BLaER1 treated with 17β-estradiol and CSF1 and Interleukin-3, amounts not matched to agents 10 nM and 100 nM (cell line): ENCODE results near the gene TMOD1.

Source experiments
- H3K27ac ChIP-seq, 11 experiments: shearing (Covaris generic); formaldehyde crosslinking; 2 replicates each; pipeline ENCODE4 v1.8.1; 2022
- H3K27me3 ChIP-seq, 11 experiments: shearing (Covaris generic); formaldehyde crosslinking; 2 replicates each; pipeline ENCODE4 v1.8.1; 2022
- H3K36me3 ChIP-seq, 11 experiments: shearing (Covaris generic); formaldehyde crosslinking; 2 replicates each; pipeline ENCODE4 v1.8.1; 2022
- H3K4me1 ChIP-seq, 10 experiments: shearing (Covaris generic); formaldehyde crosslinking; 2 replicates each; pipeline ENCODE4 v1.8.1; 2022
- H3K4me2 ChIP-seq, 11 experiments: shearing (Covaris generic); formaldehyde crosslinking; 2 replicates each; pipeline ENCODE4 v1.8.1; 2022
- H3K4me3 ChIP-seq, 10 experiments: shearing (Covaris generic); formaldehyde crosslinking; 2 replicates each; pipeline ENCODE4 v1.8.1; 2022
- H3K9ac ChIP-seq, 11 experiments: shearing (Covaris generic); formaldehyde crosslinking; 2 replicates each; pipeline ENCODE4 v1.8.1; 2022
- H3K9me3 ChIP-seq, 11 experiments: shearing (Covaris generic); formaldehyde crosslinking; replicated peaks in 1 of 11; 2 replicates each; pipeline ENCODE4 v1.8.1; 2022
- H4K20me1 ChIP-seq, 11 experiments: shearing (Covaris generic); formaldehyde crosslinking; 2 replicates each; pipeline ENCODE4 v1.8.1; 2022
- Cebpa-rat ChIP-seq, 11 experiments: shearing (Covaris generic); IDR thresholded peaks; 2 replicates each; pipeline ENCODE4 v1.8.1; 2022

TMOD1 gene

DNA sequence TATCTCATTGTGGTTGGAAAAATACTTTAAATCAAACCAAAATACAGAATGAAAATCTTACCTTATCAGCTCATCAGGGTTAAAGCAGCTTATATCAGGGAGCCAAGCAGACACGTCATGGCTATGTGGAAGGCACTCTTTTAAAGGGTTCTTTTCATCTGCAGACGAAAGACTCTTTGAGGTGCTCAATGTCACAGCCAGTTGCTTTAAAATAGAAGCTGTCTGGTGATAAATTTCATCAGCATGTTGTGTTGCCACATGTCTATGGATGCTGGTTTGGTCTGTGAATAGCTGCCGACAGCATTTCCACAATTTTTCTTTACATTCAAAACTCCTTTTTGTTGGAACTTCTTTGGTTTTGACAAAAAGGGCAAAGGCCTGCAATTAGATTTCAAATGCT is 124.2 kb downstream of the TMOD1 start:
- H3K36me3 ChIP-seq = peaks cover 54 to 75% (median 68%) of the 10 kb centered on the region in 11 experiments
- no peaks in the 10 kb centered on the region for H3K27me3 ChIP-seq

DNA sequence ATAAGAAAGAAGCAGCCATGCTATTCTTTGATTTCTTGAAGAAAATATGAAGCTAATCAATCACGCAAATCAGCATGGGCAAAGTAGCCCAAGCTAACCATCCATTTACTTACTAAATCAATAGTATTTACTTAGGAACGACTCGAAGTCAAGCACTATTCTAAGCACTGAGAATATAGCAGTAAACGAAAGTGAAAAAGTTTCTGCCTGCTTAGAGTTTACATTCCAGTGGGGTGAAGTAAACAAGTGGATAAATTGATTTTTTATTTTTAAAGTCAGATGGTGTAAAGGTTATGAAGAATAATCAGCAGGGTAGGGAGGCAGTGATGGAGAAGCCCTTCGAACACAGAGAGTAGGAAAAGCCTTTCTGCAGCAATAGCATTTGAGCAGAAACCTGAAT is 126.2 kb downstream of the TMOD1 start:
- Histone ChIP-seq H3K27me3 (no peaks in the 10 kb centered on the region), H4K20me1 (peaks cover 0 to 31% (median 0%) of the 10 kb centered on the region in 11 experiments; a peak in 7 of 22 replicates), H3K4me3 (no peak overlapping the region), H3K9ac (no peak overlapping the region), H3K27ac (no peak overlapping the region), H3K4me2 (no peak overlapping the region), H3K4me1 (peaks cover 10 to 16% (median 13%) of the 10 kb centered on the region in 10 experiments), H3K9me3 (peaks cover 0 to 11% (median 5%) of the 10 kb centered on the region in 11 experiments; a peak in 15 of 22 replicates), H3K36me3 (peaks cover 36 to 55% (median 48%) of the 10 kb centered on the region in 11 experiments)
- TF ChIP-seq Cebpa-rat (IDR thresholded peaks at IDR 0.05) = no peak

More for the DNA sequence above, 124.2 kb downstream of the TMOD1 start:
- Histone ChIP-seq H3K9ac (no peak overlapping the region), H3K4me1 (peaks cover 0 to 5% (median 0%) of the 10 kb centered on the region in 10 experiments; a peak in 2 of 20 replicates), H3K4me2 (no peak overlapping the region), H3K9me3 (peaks cover 10 to 31% (median 25%) of the 10 kb centered on the region in 11 experiments), H3K27ac (no peak overlapping the region), H3K4me3 (no peak overlapping the region), H4K20me1 (peaks cover 0 to 31% (median 0%) of the 10 kb centered on the region in 11 experiments; a peak in 7 of 22 replicates)
- TF ChIP-seq Cebpa-rat (IDR thresholded peaks at IDR 0.05) = no peak

DNA sequence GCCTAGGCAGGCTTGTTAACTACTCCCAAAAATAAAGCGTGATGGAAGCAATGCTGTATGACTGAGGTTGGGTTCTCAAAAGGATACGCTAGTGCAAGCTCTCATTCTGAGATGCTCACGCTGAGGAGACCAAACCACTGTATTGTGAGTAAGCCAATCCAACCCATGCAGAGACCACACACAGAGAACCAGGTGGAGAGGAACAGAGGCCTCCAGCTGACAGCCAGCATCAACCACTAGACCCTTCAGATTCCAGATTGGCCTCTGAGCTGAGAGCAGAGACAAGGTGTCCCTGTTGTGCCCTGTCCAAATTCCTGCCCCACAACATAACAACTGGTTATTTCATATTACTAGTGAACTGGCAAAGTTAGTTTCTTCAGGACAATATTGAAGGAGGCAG is 127.2 kb downstream of the TMOD1 start:
- H3K4me3 ChIP-seq = no peak overlapping the region
- peaks cover 30 to 45% (median 37%) of the 10 kb centered on the region in 11 experiments for H3K36me3 ChIP-seq
- H3K27me3 ChIP-seq = no peaks in the 10 kb centered on the region
- no peak for TF ChIP-seq Cebpa-rat (IDR thresholded peaks at IDR 0.05)
- no peak overlapping the region for H3K9ac ChIP-seq
- H3K27ac ChIP-seq = no peak overlapping the region
- peaks cover 0 to 32% (median under 1%) of the 10 kb centered on the region in 11 experiments; a peak in 8 of 22 replicates for H4K20me1 ChIP-seq
- H3K4me1 ChIP-seq = peaks cover 10 to 16% (median 13%) of the 10 kb centered on the region in 10 experiments
- peaks cover 0 to 1% (median 0%) of the 10 kb centered on the region in 11 experiments; a peak in 2 of 22 replicates for H3K9me3 ChIP-seq
- H3K4me2 ChIP-seq = no peak overlapping the region

DNA sequence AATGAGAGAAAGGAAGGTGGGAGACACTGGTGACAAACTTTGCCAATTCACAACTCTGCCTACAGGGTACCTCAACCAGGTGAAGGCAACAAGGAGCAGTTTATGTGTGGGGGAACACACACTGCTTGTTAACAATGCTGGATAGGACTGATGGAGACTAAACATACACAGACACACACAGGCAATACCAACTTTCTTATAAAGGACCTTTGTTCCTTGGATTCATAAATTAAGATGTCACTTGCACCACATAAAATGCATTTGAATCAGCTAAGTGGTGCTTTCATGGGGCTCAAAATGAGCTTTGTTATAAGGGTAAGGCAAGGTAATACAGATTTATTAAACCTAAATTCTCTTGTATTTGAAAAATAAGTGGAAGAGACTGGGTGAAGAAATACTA is 127.7 kb downstream of the TMOD1 start:
- no peak overlapping the region for H3K4me2 ChIP-seq
- H4K20me1 ChIP-seq = peaks cover 0 to 37% (median 6%) of the 10 kb centered on the region in 11 experiments; a peak in 9 of 22 replicates
- TF ChIP-seq Cebpa-rat (IDR thresholded peaks at IDR 0.05) = no peak
- no peak overlapping the region for H3K4me3 ChIP-seq
- peaks cover 25 to 40% (median 33%) of the 10 kb centered on the region in 11 experiments for H3K36me3 ChIP-seq
- H3K27ac ChIP-seq = no peak overlapping the region
- no peaks in the 10 kb centered on the region for H3K27me3 ChIP-seq
- H3K9ac ChIP-seq = no peak overlapping the region
- peaks cover 10 to 16% (median 13%) of the 10 kb centered on the region in 10 experiments for H3K4me1 ChIP-seq
- H3K9me3 ChIP-seq = no peaks in the 10 kb centered on the region

DNA sequence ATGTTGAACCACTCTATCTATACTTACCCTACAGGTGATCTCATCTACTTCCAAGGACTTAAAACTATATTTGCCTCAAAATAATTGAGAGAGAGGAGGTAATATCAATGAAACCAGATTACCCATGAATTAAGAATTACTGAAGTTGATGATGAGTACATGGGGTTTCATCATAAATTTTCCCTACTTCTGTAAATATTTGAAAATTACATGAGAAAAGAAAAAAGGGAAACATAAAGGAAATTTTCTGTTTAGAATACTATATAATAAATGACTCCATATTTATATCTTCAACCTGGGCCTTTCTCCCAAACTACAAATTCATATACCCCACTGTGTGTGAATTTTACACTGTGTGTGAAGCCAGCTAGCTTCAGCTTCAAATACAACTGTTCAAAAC is 129.1 kb downstream of the TMOD1 start:
- Histone ChIP-seq H3K9ac (no peak overlapping the region), H3K4me3 (no peak overlapping the region), H3K4me1 (peaks cover 20 to 26% (median 23%) of the 10 kb centered on the region in 10 experiments), H3K9me3 (no peaks in the 10 kb centered on the region), H4K20me1 (peaks cover 0 to 48% (median 19%) of the 10 kb centered on the region in 11 experiments; a peak in 17 of 22 replicates), H3K27me3 (no peaks in the 10 kb centered on the region), H3K27ac (no peak overlapping the region), H3K4me2 (no peak overlapping the region), H3K36me3 (peaks cover 11 to 32% (median 19%) of the 10 kb centered on the region in 11 experiments)
- no peak for TF ChIP-seq Cebpa-rat (IDR thresholded peaks at IDR 0.05)

DNA sequence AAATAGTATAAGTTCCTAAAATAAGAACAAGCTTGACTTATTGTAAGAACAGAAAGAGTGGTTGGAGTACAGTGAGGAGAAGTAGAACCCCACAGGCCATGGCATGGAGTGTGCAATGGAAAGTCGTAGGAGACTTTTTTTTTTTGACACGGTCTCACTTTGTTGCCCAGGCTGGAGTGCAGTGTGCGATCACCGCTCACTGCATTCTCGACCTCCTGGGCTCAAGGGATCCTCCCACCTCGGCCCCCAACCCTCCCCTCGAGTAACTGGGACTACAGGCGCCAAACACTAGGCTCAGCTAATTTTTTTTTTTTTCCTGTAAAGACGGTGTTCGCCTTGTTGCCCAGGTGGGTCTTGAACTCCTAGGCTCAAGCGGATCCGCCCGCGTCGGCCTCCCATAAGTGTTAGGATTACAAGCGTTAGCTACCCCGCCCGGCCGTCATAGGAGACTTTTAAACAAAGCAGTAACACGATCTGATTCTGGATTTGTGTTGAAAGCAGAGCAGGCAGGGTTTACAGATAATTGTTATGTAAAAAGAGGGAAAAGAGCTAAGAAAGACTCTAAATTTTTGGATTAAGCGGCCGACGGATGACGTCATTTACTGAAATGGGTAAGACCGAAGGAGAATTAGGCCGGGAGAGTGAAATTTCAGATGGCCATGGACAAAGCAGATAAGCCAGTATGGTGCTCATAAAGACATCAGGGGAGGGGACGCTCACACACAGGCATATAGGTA is 130.9 kb downstream of the TMOD1 start:
- H3K4me1 ChIP-seq = peaks cover 28 to 42% (median 38%) of the 10 kb centered on the region in 10 experiments
- no peaks in the 10 kb centered on the region for H3K9me3 ChIP-seq
- H4K20me1 ChIP-seq = peaks cover 9 to 61% (median 33%) of the 10 kb centered on the region in 11 experiments; a peak in 21 of 22 replicates
- H3K27me3 ChIP-seq = no peaks in the 10 kb centered on the region
- H3K4me3 ChIP-seq = peak overlapping the region; percentile 86 to 99 (median 92)
- TF ChIP-seq Cebpa-rat (IDR thresholded peaks at IDR 0.05) = no peak
- H3K36me3 ChIP-seq = peaks cover under 1 to 28% (median 6%) of the 10 kb centered on the region in 11 experiments; a peak in 12 of 22 replicates
- peak overlapping the region; percentile 74 to 96 (median 89) for H3K4me2 ChIP-seq
- peak overlapping the region; percentile 89 to 99 (median 95) for H3K9ac ChIP-seq
- peak overlapping the region; percentile 92 to 98 (median 95) for H3K27ac ChIP-seq

DNA sequence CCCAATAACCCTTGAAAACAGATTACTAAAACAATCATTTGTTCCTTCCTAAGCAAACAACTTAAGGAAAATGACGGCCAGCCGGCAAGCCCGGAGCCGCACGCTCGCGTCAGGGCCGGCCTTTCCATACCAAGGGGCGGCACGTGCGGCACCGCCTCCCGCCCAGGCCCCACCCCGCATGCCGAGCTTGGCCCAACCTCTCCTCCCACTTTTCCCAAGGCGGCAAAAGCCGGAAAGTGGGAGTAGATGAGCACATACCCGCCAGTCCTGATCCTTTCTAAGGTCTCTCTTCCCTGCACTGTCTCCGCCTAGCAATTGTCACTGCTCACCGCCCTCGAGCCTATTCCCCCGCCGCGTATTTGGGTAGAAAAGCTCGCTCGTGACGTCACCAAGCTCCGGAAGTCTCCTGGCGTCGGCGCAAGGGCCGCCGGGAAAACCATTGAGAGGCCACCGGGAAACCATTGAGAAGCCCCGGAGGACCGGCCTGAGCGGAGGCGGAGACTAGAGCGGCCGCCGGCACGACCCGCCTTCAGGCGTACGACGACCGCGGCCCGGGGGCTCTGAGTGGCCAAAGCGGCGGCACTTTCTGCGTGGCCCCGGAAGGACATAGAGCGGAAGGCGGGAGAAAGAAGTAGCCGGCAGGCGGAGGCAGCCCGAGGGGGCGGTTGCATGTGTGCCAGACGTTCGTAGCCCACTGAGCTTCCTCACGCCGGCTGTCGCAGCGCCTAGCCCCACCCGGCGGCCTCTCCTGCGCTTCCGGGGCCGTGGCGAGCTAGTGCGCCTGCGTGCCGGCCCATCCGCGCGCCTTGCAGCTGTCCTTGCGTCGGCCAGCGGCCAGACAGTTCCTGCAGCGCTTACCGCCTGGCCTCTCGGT is 131.8 kb downstream of the TMOD1 start, which contains the start of the genes NCBP1 and TSTD2:
Gene NCBP1 (plus strand): TSS at position 837 of the 874 bp plus-strand sequence. CDS start 61 bp downstream, outside the sequence.
Gene TSTD2 (minus strand): TSS at position 384 of the 874 bp plus-strand sequence. CDS start 5,806 bp downstream, outside the sequence.
- peak within 1 kb of the TSS; percentile 89 to 99 (median 95) for H3K9ac ChIP-seq
- no peaks in the 10 kb centered on the region for H3K27me3 ChIP-seq
- TF ChIP-seq Cebpa-rat (IDR thresholded peaks at IDR 0.05) = no peak
- H3K27ac ChIP-seq = peak within 1 kb of the TSS; percentile 92 to 98 (median 95)
- H3K4me2 ChIP-seq = peak within 1 kb of the TSS; percentile 86 to 96 (median 91)
- H3K9me3 ChIP-seq = no peaks in the 10 kb centered on the region
- H3K4me1 ChIP-seq = peaks cover 36 to 50% (median 42%) of the 10 kb centered on the region in 10 experiments
- peak within 1 kb of the TSS; percentile 86 to 99 (median 92) for H3K4me3 ChIP-seq
- H4K20me1 ChIP-seq = peaks cover 17 to 63% (median 36%) of the 10 kb centered on the region in 11 experiments; a peak in 21 of 22 replicates
- H3K36me3 ChIP-seq = peaks cover 0 to 28% (median 4%) of the 10 kb centered on the region in 11 experiments; a peak in 7 of 22 replicates

DNA sequence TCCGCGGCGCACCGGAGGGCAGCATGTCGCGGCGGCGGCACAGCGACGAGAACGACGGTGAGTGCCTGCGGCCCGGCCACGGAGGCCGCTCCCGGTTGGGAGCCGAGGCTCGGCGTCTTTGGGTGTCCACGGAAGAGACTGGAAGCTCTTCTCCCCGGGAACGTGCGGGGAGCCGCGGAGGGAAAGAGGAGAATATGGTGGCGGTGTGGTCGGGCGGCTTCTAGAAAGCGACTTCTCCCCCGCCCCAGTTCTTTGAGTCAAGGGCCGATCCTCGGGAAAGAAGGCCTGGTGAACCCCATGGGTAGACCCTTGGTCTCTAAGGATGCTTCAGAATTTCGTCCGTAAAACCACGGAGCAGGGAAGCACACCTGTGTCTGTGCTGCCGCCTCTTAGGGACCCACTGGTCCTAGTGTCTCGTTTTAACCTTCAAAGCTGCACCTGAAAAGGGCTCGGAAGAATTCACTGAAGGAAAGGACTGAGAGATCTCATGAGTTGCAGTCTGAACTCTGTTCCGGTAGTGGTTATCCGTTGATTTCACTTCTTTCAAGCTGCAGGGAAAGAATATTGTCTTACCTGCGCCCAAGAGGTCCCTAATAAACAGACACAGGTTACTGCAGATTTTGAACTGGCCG is 132.5 kb downstream of the TMOD1 start:
- H3K36me3 ChIP-seq = peaks cover 0 to 32% (median 6%) of the 10 kb centered on the region in 11 experiments; a peak in 7 of 22 replicates
- TF ChIP-seq Cebpa-rat (IDR thresholded peaks at IDR 0.05) = no peak
- peaks cover 22 to 63% (median 41%) of the 10 kb centered on the region in 11 experiments; a peak in 21 of 22 replicates for H4K20me1 ChIP-seq

More for the DNA sequence above, 132.5 kb downstream of the TMOD1 start:
- H3K9ac ChIP-seq = peak overlapping the region; percentile 89 to 99 (median 95)
- H3K27me3 ChIP-seq = no peaks in the 10 kb centered on the region
- peak overlapping the region; percentile 81 to 94 (median 88) for H3K4me2 ChIP-seq
- peaks cover 37 to 53% (median 43%) of the 10 kb centered on the region in 10 experiments for H3K4me1 ChIP-seq
- H3K9me3 ChIP-seq = no peaks in the 10 kb centered on the region
- peak overlapping the region; percentile 92 to 98 (median 95) for H3K27ac ChIP-seq
- peak overlapping the region; percentile 86 to 99 (median 92) for H3K4me3 ChIP-seq
